Myocyte (in vitro differentiated cells): ENCODE measurements around the gene LRIG3. TPM values are rescaled to one million over a fixed set of nuclear protein-coding genes. Genes with fewer than 3 reads are reported as not detected.
"Not testable (repeated sequence)": the region's sequence is repeated elsewhere in the genome, so short reads cannot be mapped to it uniquely, and the experiment has no call there.

Experiments
- DNase-seq: peaks from one replicate; pipeline ENCODE4 v3.0.0-alpha.2; 2012; ENCODE audit warnings: low read depth
- total RNA-seq: library from RNA; depleted of rRNA; stranded (reverse); fragments of >200 nt; gene quantifications from 2 replicates; pipeline ENCODE4 v1.2.3, GENCODE V29; 2014

The LRIG3 gene
- total RNA-seq, 1 donor from 2014 or later, result 19.1 TPM

DNA sequence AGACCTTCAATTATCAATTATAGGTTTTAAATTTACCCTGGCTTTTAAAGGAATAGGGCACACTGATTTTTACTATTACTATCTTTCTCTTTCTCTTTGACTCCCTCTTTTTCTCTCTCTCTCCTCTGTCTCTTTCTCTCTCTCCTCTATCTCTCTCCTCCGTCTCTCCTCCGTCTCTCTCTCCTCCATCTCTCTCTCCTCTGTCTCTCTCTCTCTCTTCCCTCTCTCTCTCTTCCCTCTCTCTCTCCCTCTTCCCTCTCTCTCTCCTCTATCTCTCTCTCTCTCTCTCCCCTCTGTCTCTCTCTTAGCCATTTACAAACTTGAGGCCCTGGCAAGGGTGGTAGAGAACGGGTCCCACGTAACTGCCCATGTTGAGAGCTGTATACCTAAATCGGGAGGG lies 62.3 kb downstream of the LRIG3 start:
- DNase-seq, result no peak

- DNase-seq, result not testable (repeated sequence)
Measured at GRCh38 chr12:58857206-58857605, 63.1 kb downstream of the LRIG3 start.

- DNase-seq, result not testable (repeated sequence)
Measured at GRCh38 chr12:58855630-58856029, 64.7 kb downstream of the LRIG3 start.

DNA sequence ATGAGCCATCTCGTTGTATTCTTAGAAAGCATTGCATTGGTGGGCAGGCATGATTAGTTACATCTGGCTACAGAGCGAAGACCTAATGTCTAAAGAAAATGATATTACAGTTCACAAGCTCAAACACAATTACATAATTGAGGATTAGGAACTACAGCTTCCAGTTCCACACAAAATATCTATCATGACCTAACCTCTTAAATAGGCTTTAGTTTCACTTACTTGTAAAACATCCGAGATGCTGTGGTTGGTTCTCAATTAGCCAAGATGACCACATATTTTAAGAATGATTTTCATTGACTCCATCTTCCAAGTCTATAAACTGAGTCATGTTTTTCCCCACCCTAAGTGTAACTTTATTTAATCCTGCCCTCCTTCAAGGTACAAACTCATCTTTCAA lies 69.5 kb downstream of the LRIG3 start:
- DNase-seq, result no peak

GRCh38 chr12:58847901-58848600 lies 72.3 kb downstream of the LRIG3 start:
- peak; percentile 13 for DNase-seq

- no peak for DNase-seq
Measured at GRCh38 chr12:58844161-58844560, 76.1 kb downstream of the LRIG3 start.

GRCh38 chr12:58841058-58841798 lies 79.1 kb downstream of the LRIG3 start:
- DNase-seq, result no peak

- peak; percentile 17 for DNase-seq
Measured at GRCh38 chr12:58833853-58834252, 86.5 kb downstream of the LRIG3 start.

DNA sequence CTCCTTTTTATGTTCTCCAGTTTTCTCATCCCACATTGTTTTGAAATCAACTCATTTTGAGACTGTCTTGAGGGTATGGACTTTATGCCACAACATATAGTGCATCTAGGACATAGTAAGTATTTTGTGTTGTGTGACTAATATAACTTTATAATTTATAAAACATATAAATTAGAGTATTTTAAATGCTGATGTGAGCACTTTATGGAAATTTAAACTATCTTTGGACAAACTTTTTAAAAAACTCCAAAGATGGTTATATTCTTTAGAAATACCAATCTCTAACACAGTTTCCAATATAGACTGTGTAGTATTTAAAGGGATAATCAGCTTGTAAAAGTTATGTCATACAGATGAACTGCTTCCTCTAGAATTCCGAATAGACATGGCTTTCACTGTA lies 87.4 kb downstream of the LRIG3 start:
- DNase-seq, result no peak
